BJ (cell line): Measurements from ENCODE around the gene PIGM. TPM values are rescaled to one million over a fixed set of nuclear protein-coding genes. Genes with fewer than 3 reads are reported as not detected.

Source experiments
- CTCF ChIA-PET: fragments of 350-600 bp; formaldehyde crosslinking; extraction: SDS; loops from one replicate; lab custom pipeline; 2021; ENCODE audit warnings: antibody characterized with exemption, inconsistent platforms; lab: Yijun Ruan, JAX
- POLR2A ChIA-PET: fragments of 300-600 bp; sonication (Branson Sonifier 250); formaldehyde crosslinking; extraction: SDS; loops from one replicate; lab custom pipeline; 2021; ENCODE audit warnings: antibody characterized with exemption; lab: Charles Lee
- DNase-seq: peaks from one replicate; pipeline ENCODE4 v3.0.0-alpha.2; 2011; ENCODE audit warnings: low read depth
- H3K27me3 ChIP-seq: 2 replicates; pipeline ENCODE4 v1.6.0; 2011; ENCODE audit warnings: low read length; ENCODE audit not compliant: control insufficient read depth, insufficient read depth
- H3K36me3 ChIP-seq: 2 replicates; pipeline ENCODE4 v1.5.1; 2011; ENCODE audit warnings: low read length; ENCODE audit not compliant: control insufficient read depth, insufficient read depth
- H3K4me3 ChIP-seq: 2 replicates; pipeline ENCODE4 v1.5.1; 2011; ENCODE audit warnings: low read depth, mild to moderate bottlenecking, control low read depth, low read length
- CTCF ChIP-seq: IDR thresholded peaks from 2 replicates; pipeline ENCODE4 v1.5.1; 2011; ENCODE audit warnings: low read depth, mild to moderate bottlenecking, control low read depth, inconsistent platforms, low read length, moderate library complexity; ENCODE audit not compliant: insufficient read depth
- polyA plus RNA-seq: library from polyadenylated mRNA; depleted of rRNA; stranded (reverse); fragments of >200 nt; gene quantifications from 2 replicates; pipeline ENCODE4 v1.2.3, GENCODE V29; 2011

PIGM gene
- polyA plus RNA-seq, 1 experiment = 3.5 TPM

GRCh38 chr1:160009081-160009480 is 22.7 kb downstream of the PIGM start:
- ChIA-PET POLR2A (no interaction called here), CTCF (interaction anchor here (0.6 to 26.4 kb wide), 11 partner anchors 8 to 228 kb away, joined by 3 to 889 read pairs (median 10); partner anchors contain the start of genes DUSP23, IGSF9, PIGM and SLAMF9)
- no peak overlapping the region for H3K4me3 ChIP-seq
- peaks cover 6% of the 10 kb centered on the region for H3K27me3 ChIP-seq
- TF ChIP-seq CTCF = no peak
- no peak for DNase-seq
- H3K36me3 ChIP-seq = no peaks in the 10 kb centered on the region

- ChIA-PET POLR2A (no interaction called here), CTCF (interaction anchor here (0.6 to 26.4 kb wide), 50 partner anchors 9 to 995 kb away, joined by 3 to 889 read pairs (median 5); partner anchors contain the start of genes CFAP45, DUSP23, IGSF9 and KCNJ10)
- Histone ChIP-seq H3K36me3 (no peaks in the 10 kb centered on the region), H3K4me3 (no peak overlapping the region), H3K27me3 (peaks cover 6% of the 10 kb centered on the region)
- TF ChIP-seq CTCF = peak; percentile 60
- no peak for DNase-seq
Observed at GRCh38 chr1:160007577-160008200, 24.1 kb downstream of the PIGM start.

GRCh38 chr1:160006312-160006940 is 25.4 kb downstream of the PIGM start:
- CTCF ChIA-PET = interaction anchor here (0.9 to 26.4 kb wide), 25 partner anchors 8 to 246 kb away, joined by 3 to 889 read pairs (median 10); partner anchors contain the start of genes DUSP23, IGSF9, PIGM and SLAMF9
- POLR2A ChIA-PET = interaction anchor here (0.6 kb wide), 1 partner anchor 71 kb away, joined by 3 read pairs; no protein-coding TSS in a partner anchor
- Histone ChIP-seq H3K36me3 (no peaks in the 10 kb centered on the region), H3K4me3 (no peak overlapping the region), H3K27me3 (peaks cover 3% of the 10 kb centered on the region)
- TF ChIP-seq CTCF = peak; percentile 98
- no peak for DNase-seq

GRCh38 chr1:160005070-160005469 is 26.7 kb downstream of the PIGM start:
- no peaks in the 10 kb centered on the region for H3K36me3 ChIP-seq
- POLR2A ChIA-PET = no interaction called here
- no peak for DNase-seq
- TF ChIP-seq CTCF = no peak
- H3K4me3 ChIP-seq = no peak overlapping the region
- CTCF ChIA-PET = interaction anchor here (1.1 to 26.4 kb wide), 13 partner anchors 8 to 207 kb away, joined by 3 to 889 read pairs (median 22); partner anchors contain the start of genes IGSF9, PIGM, SLAMF9 and TAGLN2
- H3K27me3 ChIP-seq = no peaks in the 10 kb centered on the region; the same call in 1 of the 2 replicates

GRCh38 chr1:160004425-160004824 is 27.4 kb downstream of the PIGM start:
- CTCF ChIA-PET = interaction anchor here (0.8 to 26.4 kb wide), 4 partner anchors 13 to 158 kb away, joined by 3 to 889 read pairs (median 44); partner anchors contain the start of genes IGSF9, SLAMF9 and TAGLN2
- POLR2A ChIA-PET = no interaction called here

More at GRCh38 chr1:160004425-160004824, 27.4 kb downstream of the PIGM start:
- H3K36me3 ChIP-seq = no peaks in the 10 kb centered on the region
- no peak for DNase-seq
- no peak overlapping the region for H3K4me3 ChIP-seq
- no peaks in the 10 kb centered on the region; the same call in 1 of the 2 replicates for H3K27me3 ChIP-seq
- no peak for TF ChIP-seq CTCF
